GM19468 (cell line): Measurements from ENCODE around the gene MC5R.
"Not testable (repeated sequence)": the region's sequence is repeated elsewhere in the genome, so short reads cannot be mapped to it uniquely, and the experiment has no call there.

Experiments used
- ATAC-seq: cut with Tn5 transposase; IDR thresholded peaks from one replicate; pipeline ENCODE4 v1.9.1; 2021; ENCODE audit warnings: mild to moderate bottlenecking, moderate library complexity, moderate number of reproducible peaks; ENCODE audit not compliant: unreplicated experiment; ENCODE audit errors: extremely low read depth

The MC5R gene

GRCh38 chr18:13835202-13835601 is 11.3 kb downstream of the MC5R start:
- no peak for ATAC-seq

- ATAC-seq = no peak
Measured at GRCh38 chr18:13836559-13836958, 12.6 kb downstream of the MC5R start.

DNA sequence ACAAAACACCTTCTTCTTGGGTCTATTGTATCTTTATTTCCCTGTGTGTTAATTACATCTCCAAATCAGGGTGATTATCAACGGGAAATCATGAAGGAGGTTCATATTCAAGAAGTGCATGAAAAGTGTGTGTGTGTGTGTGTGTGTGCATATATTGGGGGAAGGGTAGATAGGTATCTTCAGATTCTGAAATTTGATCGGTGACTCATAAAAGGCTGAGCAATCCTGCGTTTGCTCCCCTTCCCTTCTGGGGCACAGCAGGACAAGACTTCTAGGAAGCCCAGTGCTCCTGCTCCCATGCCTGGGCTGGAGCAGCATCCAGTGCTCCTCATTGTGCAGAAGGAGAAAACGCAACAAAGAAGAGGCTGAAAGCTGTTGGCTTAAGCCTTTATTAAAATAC is 25.8 kb downstream of the MC5R start:
- no peak for ATAC-seq

DNA sequence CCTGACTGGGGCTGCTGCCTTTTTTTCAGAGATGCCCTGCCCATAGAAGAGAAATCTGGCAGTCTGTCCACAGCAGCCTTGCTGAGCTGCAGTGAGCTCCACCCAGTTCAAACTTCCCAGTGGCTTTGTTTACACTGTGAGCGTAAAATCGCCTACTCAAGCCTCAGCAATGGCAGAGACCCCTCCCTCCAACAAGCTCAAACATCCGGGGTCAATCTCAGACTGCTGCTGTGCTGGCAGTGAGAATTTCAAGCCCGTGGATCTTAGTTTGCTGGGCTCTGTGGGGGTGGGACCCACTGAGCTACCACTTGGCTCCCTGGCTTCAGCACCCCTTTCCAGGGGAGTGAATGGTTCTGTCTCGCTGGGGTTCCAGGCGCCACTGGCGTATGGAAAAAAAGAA is 38.9 kb downstream of the MC5R start:
- not testable (repeated sequence) for ATAC-seq

DNA sequence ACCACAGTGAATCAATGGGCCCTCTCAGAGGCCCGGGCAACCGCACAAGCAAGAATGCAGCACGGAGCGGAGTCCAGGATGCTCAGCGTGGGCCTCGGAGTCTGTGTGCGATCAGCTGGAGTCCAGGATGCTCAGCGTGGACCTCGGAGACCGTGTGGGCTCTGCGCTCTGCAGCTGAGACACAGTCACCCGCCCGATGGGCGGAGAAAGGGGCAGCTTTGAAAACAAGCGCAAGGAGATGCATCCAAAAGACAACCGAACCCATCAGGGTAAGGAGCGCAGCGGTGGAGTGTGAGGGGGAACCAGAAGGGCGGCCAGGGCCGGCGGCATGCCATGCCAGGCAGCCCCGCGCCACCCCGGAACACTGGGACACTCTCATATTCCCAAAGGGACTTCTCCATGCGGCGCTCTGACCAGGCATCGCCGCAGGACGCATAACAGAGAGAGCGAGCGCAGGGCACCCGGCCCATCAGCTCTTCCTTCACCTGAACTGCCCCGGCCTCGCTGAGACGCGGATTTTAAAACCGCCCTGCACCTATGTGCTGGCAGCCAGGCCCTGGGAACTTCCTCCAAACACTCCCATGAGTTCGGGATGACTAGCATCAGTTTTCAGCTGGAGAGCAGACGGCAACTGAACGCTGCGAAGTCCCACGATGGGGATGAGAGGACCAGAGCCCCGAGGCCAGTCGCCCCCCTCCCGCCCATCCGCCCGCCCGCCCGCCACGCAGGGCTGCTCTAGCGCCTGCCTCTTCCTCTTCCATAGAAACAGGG is 44.7 kb downstream of the MC5R start:
- no peak for ATAC-seq

GRCh38 chr18:13871701-13872100 is 47.8 kb downstream of the MC5R start:
- no peak for ATAC-seq

DNA sequence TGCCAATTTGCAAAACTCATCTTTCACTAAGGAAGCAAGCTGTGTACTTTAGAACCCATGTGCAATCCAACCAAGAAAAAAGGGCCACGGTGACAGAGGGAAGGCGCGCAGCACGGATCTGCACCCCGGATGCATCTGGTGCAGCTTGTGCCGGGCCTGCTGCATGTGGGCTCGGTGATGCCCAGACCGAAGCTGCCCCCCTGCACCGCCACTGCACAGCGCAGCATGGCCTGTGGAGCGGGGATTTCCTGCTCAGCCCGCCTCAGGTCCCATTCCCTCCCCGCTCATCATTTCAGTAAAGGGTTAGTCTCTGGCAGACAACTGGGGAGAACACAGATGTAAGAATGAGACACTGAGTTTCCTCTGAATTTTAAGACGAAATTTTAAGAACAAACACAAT is 48.4 kb downstream of the MC5R start:
- ATAC-seq = no peak

- ATAC-seq = no peak
Measured at GRCh38 chr18:13872932-13873331, 49.0 kb downstream of the MC5R start.

- no peak for ATAC-seq
Measured at GRCh38 chr18:13874558-13874957, 50.6 kb downstream of the MC5R start.
